NCI-H2081 treated with DMSO at 0.1 percent for 48 hours (cell line): ENCODE measurements around the gene CLIP3.

Experiments
- DNase-seq: peaks from one replicate; lab custom pipeline; 2025; lab: John Stamatoyannopoulos, UW

Gene CLIP3

DNA sequence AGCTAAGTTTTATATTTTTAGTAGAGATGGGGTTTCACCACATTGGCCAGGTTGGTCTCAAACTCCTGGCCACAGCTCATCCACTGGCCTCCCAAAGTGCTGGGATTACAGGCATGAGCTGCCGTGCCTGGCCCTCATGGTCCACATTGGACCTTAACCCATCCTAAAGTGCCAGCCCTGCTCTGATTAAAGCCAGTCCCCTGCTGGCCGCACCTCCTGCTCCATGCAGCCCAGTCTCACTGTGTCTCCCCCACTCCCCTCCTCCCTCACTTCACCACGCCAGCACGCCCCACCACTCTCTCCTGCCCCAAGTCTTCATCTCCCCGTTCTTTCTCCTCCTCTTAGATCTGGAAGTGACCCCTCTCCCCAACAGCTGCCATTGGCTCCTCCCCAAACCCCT, 54.4 kb downstream of the CLIP3 start:
- DNase-seq = no peak

DNA sequence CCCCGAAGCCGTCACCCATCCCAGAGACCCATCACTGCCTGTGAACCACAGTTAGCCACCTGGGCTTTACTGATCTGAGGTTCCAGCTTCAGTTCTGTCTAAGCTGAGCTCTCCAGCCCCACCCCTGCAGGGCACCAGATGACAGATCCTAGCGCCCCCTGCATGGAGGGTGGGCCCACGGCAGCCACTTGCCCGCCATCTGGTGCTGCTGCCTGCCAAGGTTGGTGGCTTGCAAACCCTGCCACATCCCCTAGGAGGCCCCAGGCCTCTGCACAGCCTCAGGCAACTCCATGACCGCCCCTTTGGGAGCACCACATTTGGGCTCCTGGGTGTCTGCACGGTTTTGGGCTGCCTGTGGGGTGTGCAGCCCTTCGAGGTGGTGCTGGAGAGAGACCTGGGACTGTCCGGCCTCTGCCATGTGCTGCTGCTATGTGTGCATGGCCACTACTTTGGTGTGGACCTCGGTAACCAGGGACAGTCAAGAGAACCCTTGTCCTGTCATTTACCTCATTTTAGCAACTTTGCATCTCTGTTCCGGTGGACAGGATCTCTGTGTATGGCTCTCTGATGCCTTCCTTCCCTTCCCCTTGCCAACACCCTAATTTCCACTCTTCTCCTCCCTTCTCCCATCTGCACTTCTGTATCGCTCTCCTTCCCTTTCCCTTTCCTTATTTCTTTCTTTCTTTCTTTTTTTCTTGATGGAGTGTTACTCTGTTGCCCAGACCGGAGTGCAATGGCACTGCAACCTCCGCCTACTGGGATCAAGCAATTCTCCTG, 55.0 kb downstream of the CLIP3 start:
- no peak for DNase-seq

DNA sequence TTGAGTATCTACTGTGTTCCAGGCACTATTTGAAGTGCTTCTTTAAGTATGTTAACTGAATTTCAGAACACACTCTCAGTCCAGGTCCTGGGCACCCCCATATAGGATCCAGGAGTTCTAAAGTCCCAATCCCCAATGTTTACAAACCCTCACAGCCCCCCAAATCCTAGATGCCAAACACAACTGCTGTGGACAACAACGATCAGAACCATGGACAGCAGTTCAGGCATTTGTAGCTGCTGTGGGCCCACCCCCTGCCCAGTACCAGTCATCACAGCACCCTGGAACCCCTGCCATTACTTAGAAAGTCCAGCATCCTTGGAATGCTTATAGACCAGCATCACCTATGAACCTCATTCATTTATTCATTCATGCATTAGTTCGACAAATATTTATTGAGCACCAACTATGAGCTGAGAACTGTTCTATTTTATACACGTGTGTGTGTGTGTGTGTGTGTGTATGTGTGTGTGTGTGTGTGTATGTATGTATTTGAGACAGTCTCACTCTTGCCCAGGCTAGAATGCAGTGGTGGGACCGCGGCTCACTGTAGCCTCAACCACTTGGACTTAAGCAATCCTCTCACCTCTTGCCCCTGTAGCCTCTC, 57.0 kb downstream of the CLIP3 start:
- DNase-seq = no peak

GRCh38 chr19:35973487-35973886, 59.2 kb downstream of the CLIP3 start:
- no peak for DNase-seq

- no peak for DNase-seq
Observed at GRCh38 chr19:35966771-35967170, 65.9 kb downstream of the CLIP3 start.
